ENCODE measurements around the gene AHCYL2. TPM values are rescaled to one million over a fixed set of nuclear protein-coding genes. Genes with fewer than 3 reads are reported as not detected.
A peak's percentile ranks its signal among the peaks of the same experiment; 100 is the strongest.
"Not testable (repeated sequence)": the region's sequence is repeated elsewhere in the genome, so short reads cannot be mapped to it uniquely, and the experiment has no call there.

AHCYL2 gene
- total RNA-seq, 2 donors from 2014 or later = 30.8 to 31.4 TPM

GRCh38 chr7:129367349-129367699 lies 142.5 kb downstream of the AHCYL2 start:
- Histone ChIP-seq H3K4me3 (ENCODE audit: low read length) (no peak overlapping the region), H3K4me1 (ENCODE audit: control insufficient read depth, insufficient read depth, low read length) (peaks cover 4% of the 10 kb centered on the region), H3K27ac (ENCODE audit: low read depth, low read length) (no peak overlapping the region), H3K9ac (ENCODE audit: extremely low read depth, low read length, poor library complexity, severe bottlenecking) (no peak overlapping the region), H3K36me3 (ENCODE audit: control insufficient read depth, insufficient read depth, low read length) (no peaks in the 10 kb centered on the region), H3K9me3 (ENCODE audit: control insufficient read depth, low read length) (no peaks in the 10 kb centered on the region), H3K27me3 (ENCODE audit: control insufficient read depth, insufficient read depth, low read length, poor library complexity, severe bottlenecking) (no peaks in the 10 kb centered on the region)
- DNase-seq = no peak
- 88 to 98% methylated on average over 1 of the region's 1 CpG for WGBS, 2 experiments (ENCODE audit: insufficient coverage in 1 of 2, insufficient read length in 1 of 2)
- no peaks in the 10 kb centered on the region for H3K9me3 Mint-ChIP-seq
- no peaks in the 10 kb centered on the region for H3K27me3 Mint-ChIP-seq (ENCODE audit: insufficient read depth)
- peaks cover 27% of the 10 kb centered on the region for H3K4me1 Mint-ChIP-seq
- TF ChIP-seq CTCF (conservative IDR thresholded peaks at IDR 0.05) = no peak
- no peaks in the 10 kb centered on the region for H3K36me3 Mint-ChIP-seq (ENCODE audit: low read depth)
- no peak overlapping the region for H3K4me3 Mint-ChIP-seq
- H3K27ac Mint-ChIP-seq = no peak overlapping the region

DNA sequence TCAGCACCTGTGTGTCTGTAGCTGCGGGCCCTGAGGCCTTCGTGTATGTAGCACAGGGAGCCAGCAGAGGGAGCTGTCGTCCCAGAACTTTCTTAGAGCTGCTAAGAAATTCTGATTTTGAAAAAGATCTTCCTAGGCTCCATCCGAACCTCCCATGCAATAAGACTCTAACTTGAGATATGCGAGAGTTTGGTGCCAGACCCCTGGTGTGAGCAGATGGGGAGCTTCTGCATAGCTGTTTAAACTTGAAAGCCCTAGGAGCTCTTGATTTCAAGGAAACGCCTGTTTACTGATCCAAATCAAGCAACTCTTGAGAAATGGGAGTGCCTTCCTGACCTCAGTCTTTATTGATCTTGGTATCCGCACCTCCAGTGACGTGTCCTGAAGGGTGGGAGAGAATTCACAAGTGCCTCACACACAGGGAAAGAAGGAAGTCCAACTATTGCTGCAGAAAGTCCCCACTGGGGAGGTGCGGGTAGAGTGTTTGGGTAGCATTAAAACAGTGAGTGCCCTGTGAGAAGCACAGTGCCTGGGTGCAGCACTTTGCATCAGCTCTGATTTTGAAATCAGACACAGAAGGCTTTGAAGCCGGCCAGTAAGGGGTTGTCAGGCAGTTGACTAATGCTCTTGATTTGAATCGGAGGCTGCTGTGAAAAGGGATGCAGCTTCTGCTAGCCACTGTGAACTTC lies 143.0 kb downstream of the AHCYL2 start:
- Mint-ChIP-seq H3K4me1 (peaks cover 27% of the 10 kb centered on the region), H3K27ac (peak overlapping the region; percentile 57), H3K27me3 (ENCODE audit: insufficient read depth) (no peaks in the 10 kb centered on the region), H3K9me3 (no peaks in the 10 kb centered on the region), H3K4me3 (peak overlapping the region; percentile 2), H3K36me3 (ENCODE audit: low read depth) (no peaks in the 10 kb centered on the region)
- 30 to 34% methylated on average over 11 of the region's 11 CpGs for WGBS, 2 experiments (ENCODE audit: insufficient coverage in 1 of 2, insufficient read length in 1 of 2)
- H3K36me3 ChIP-seq (ENCODE audit: control insufficient read depth, insufficient read depth, low read length) = no peaks in the 10 kb centered on the region
- peaks cover 4% of the 10 kb centered on the region for H3K4me1 ChIP-seq (ENCODE audit: control insufficient read depth, insufficient read depth, low read length)
- no peaks in the 10 kb centered on the region for H3K9me3 ChIP-seq (ENCODE audit: control insufficient read depth, low read length)
- no peaks in the 10 kb centered on the region for H3K27me3 ChIP-seq (ENCODE audit: control insufficient read depth, insufficient read depth, low read length, poor library complexity, severe bottlenecking)
- H3K9ac ChIP-seq (ENCODE audit: extremely low read depth, low read length, poor library complexity, severe bottlenecking) = no peak overlapping the region
- H3K27ac ChIP-seq (ENCODE audit: low read depth, low read length) = no peak overlapping the region
- no peak overlapping the region for H3K4me3 ChIP-seq (ENCODE audit: low read length)
- peak; percentile 95 for DNase-seq
- TF ChIP-seq CTCF (conservative IDR thresholded peaks at IDR 0.05) = peak; percentile 96

- Mint-ChIP-seq H3K4me3 (no peak overlapping the region), H3K4me1 (peaks cover 27% of the 10 kb centered on the region), H3K27me3 (ENCODE audit: insufficient read depth) (no peaks in the 10 kb centered on the region), H3K36me3 (ENCODE audit: low read depth) (no peaks in the 10 kb centered on the region), H3K27ac (peak overlapping the region; percentile 56), H3K9me3 (no peaks in the 10 kb centered on the region)
- DNase-seq = peak; percentile 47
- TF ChIP-seq CTCF (conservative IDR thresholded peaks at IDR 0.05) = no peak
- Histone ChIP-seq H3K36me3 (ENCODE audit: control insufficient read depth, insufficient read depth, low read length) (no peaks in the 10 kb centered on the region), H3K4me3 (ENCODE audit: low read length) (no peak overlapping the region), H3K4me1 (ENCODE audit: control insufficient read depth, insufficient read depth, low read length) (peaks cover 4% of the 10 kb centered on the region), H3K9me3 (ENCODE audit: control insufficient read depth, low read length) (no peaks in the 10 kb centered on the region), H3K27me3 (ENCODE audit: control insufficient read depth, insufficient read depth, low read length, poor library complexity, severe bottlenecking) (no peaks in the 10 kb centered on the region), H3K27ac (ENCODE audit: low read depth, low read length) (no peak overlapping the region), H3K9ac (ENCODE audit: extremely low read depth, low read length, poor library complexity, severe bottlenecking) (no peak overlapping the region)
- 81 to 84% methylated on average over 5 to 7 of the region's 7 CpGs for WGBS, 2 experiments (ENCODE audit: insufficient coverage in 1 of 2, insufficient read length in 1 of 2)
Observed at GRCh38 chr7:129368389-129368986, 143.7 kb downstream of the AHCYL2 start.

GRCh38 chr7:129369447-129369846 lies 144.6 kb downstream of the AHCYL2 start:
- not testable (repeated sequence) for H3K4me3 Mint-ChIP-seq; H3K27ac Mint-ChIP-seq; H3K4me3 ChIP-seq (ENCODE audit: low read length); H3K27me3 Mint-ChIP-seq (ENCODE audit: insufficient read depth); H3K36me3 ChIP-seq (ENCODE audit: control insufficient read depth, insufficient read depth, low read length); H3K9me3 ChIP-seq (ENCODE audit: control insufficient read depth, low read length); DNase-seq; H3K27ac ChIP-seq (ENCODE audit: low read depth, low read length); H3K9ac ChIP-seq (ENCODE audit: extremely low read depth, low read length, poor library complexity, severe bottlenecking); H3K4me1 ChIP-seq (ENCODE audit: control insufficient read depth, insufficient read depth, low read length); H3K9me3 Mint-ChIP-seq; H3K36me3 Mint-ChIP-seq (ENCODE audit: low read depth); H3K27me3 ChIP-seq (ENCODE audit: control insufficient read depth, insufficient read depth, low read length, poor library complexity, severe bottlenecking)
- 93% methylated on average over 7 of the region's 7 CpGs; no CpG with 5 or more reads in 1 of the 2 experiments for WGBS, 2 experiments (ENCODE audit: insufficient coverage in 1 of 2, insufficient read length in 1 of 2)
- H3K4me1 Mint-ChIP-seq = peaks cover 31% of the 10 kb centered on the region

All from endodermal cell (in vitro differentiated cells).